Epithelial cell of umbilical artery (primary cell): ENCODE data around the gene EIF4ENIF1. TPM values are rescaled to one million over a fixed set of nuclear protein-coding genes. Genes with fewer than 3 reads are reported as not detected.

Experiments used
- total RNA-seq: library from RNA; depleted of rRNA; stranded (reverse); fragments of >200 nt; gene quantifications from 2 replicates; pipeline ENCODE4 v1.2.3, GENCODE V29; 2014

Gene EIF4ENIF1, protein sequence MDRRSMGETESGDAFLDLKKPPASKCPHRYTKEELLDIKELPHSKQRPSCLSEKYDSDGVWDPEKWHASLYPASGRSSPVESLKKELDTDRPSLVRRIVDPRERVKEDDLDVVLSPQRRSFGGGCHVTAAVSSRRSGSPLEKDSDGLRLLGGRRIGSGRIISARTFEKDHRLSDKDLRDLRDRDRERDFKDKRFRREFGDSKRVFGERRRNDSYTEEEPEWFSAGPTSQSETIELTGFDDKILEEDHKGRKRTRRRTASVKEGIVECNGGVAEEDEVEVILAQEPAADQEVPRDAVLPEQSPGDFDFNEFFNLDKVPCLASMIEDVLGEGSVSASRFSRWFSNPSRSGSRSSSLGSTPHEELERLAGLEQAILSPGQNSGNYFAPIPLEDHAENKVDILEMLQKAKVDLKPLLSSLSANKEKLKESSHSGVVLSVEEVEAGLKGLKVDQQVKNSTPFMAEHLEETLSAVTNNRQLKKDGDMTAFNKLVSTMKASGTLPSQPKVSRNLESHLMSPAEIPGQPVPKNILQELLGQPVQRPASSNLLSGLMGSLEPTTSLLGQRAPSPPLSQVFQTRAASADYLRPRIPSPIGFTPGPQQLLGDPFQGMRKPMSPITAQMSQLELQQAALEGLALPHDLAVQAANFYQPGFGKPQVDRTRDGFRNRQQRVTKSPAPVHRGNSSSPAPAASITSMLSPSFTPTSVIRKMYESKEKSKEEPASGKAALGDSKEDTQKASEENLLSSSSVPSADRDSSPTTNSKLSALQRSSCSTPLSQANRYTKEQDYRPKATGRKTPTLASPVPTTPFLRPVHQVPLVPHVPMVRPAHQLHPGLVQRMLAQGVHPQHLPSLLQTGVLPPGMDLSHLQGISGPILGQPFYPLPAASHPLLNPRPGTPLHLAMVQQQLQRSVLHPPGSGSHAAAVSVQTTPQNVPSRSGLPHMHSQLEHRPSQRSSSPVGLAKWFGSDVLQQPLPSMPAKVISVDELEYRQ
- total RNA-seq: 7.5 and 11.4 TPM in 2 replicates

DNA sequence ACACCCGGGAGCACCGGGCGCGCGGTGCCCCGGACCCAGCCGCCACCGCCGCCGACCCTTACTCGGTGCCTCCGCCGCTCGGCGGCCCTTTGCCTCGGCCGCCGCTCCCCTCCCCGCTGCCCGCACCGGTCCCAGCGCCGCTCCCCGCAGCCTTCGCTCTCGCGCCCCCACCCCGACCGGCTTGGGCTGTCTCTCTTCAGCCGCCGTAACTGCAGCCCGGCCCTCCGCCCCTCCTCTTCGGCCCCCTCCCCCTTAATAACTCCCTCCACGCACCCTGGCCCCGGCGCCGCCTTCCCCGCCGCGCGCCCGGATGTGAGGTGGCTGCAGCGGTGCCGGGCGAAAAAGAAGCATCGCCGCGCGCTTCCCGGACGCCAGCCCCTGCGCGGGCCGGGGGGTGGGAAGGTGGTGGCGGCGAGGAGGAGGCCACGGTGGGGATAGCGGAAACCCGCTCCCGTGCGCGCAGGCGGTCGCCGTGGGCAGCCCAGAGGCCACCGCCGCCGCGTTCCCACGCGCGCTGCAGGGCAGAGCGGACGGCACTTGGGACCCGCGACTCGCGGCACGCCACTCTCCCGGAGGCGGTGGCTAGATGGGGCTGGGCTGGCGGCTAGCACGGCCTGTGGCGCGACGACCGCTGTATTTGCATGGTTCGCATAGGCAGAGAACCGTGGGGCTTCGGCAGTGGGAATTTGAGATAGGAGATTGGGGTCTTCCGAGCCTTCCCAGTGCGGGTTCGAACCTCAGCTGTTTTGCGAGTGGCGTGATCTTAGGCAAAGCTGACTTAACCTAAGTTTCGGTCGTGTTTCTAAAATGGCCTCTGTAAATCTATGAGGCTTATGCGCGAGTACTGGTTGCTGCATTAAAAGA lies at the start of gene EIF4ENIF1:
Gene EIF4ENIF1, minus strand, starts transcription at position 211 of the 864 bp plus-strand sequence. CDS start 1,124 bp downstream, outside the sequence.

DNA sequence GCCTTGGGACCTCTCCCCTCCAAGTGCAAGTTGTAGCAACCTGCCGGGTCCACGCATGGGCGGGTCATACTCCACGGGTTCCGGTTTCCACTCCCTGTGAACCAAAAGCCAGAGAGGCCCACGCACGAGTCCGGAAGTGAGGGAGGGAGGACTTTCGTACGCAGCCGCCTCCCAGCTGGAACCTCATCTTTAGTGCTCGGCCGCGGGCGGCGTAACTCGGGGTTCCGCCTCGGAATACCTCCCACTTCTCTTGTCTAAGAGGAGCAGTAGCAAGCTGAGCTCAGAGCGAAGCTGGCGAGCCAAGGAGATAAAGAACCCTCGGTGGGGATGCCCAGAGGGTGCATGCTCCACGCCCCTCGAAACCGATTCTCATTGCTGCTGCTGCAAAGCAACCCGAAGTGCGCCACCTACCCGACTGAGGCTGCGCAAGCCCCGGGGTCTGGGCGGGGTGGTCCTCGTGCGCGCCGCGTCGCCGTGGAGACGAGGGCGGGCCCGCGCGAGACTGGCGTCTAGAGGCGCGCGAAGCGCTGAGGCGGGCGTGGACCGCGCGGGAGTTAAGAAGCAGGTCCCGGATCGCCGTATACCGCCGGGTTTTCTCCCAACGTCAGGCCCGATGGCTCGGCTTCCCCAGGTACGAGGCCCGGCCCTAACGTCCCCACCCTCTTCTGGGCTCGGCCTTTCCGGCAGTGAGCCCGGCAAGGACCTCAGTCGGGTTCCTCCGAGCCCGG lies 6.5 kb upstream of the EIF4ENIF1 start, which contains the start of gene SFI1:
Gene SFI1, plus strand, starts transcription at position 530 of the 728 bp plus-strand sequence. CDS start 11,749 bp downstream, outside the sequence.

DNA sequence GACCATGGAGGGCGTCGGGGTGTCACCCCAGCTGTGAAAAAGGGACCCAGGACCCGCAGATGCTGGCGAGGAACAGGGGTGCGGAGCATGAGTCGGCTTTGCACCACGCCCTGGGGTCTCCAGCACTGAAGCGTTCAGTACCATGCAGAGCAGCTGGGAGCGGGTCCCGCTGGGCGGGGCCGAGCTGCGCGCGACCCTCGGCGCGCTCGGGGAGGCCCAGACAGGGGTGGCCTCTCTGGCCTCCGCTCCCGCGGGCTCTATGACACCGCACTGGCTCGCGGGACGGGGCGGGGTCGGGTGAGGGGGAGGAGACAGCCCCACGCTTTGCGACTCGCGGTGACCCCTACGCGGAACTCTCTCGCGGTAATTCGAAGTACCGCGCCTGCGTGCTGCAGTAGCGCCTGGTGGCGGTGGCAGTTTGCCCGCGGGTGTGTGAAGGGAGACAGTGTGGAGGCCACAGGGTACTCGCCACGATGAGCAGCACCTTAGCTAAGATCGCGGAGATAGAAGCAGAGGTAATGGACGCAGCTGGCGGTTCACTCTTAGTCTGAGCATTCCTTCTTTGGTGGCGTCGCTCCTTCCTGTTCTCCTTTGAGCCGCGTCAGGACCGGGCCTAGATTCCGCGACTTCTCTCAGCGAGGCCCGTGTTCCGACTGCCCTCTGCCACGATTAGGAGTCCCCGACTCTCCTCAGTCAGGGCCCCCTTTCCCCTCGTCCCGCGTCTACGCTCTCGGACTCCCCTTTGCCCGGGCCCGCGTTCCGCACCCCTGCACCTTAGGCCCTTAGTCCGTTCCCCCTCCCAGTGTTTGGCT lies 90.2 kb downstream of the EIF4ENIF1 start, which contains the start of gene DRG1:
Gene DRG1, plus strand, starts transcription at position 394 of the 812 bp plus-strand sequence. Its CDS starts 80 bp downstream, at position 474.

Other genes starting within 250 kb of the EIF4ENIF1 start
- 7.4 and 8.1 TPM in 2 replicates for gene PIK3IP1, start 197.4 kb downstream of the EIF4ENIF1 start, total RNA-seq
- 13.7 and 15.3 TPM in 2 replicates for gene PATZ1, start 143.5 kb downstream of the EIF4ENIF1 start, total RNA-seq
- 105 and 131 TPM in 2 replicates for gene DRG1, start 90.2 kb downstream of the EIF4ENIF1 start, total RNA-seq
- gene SFI1, start 6.7 kb upstream of the EIF4ENIF1 start, total RNA-seq: 12.0 and 22.2 TPM in 2 replicates
- gene PISD, start 172.4 kb upstream of the EIF4ENIF1 start, total RNA-seq: 43.9 and 49.2 TPM in 2 replicates